ACC112 (cell line): Measurements from ENCODE around the gene CXCL14.

Source experiments
- H2AFZ ChIP-seq: fragments of 200-600 bp; sonication (generic); one replicate; pipeline ENCODE4 v1.6.0; 2017; ENCODE audit warnings: antibody characterized with exemption, low read length; ENCODE audit not compliant: unreplicated experiment
- H3K27ac ChIP-seq: fragments of 200-600 bp; sonication (generic); 2 replicates; pipeline ENCODE4 v1.5.1; 2014; ENCODE audit warnings: low read depth, mild to moderate bottlenecking, antibody characterized with exemption, low read length, moderate library complexity
- H3K27me3 ChIP-seq: fragments of 200-600 bp; sonication (generic); 2 replicates; pipeline ENCODE4 v1.6.1; 2014; ENCODE audit warnings: mild to moderate bottlenecking, antibody characterized with exemption, low read length, moderate library complexity, mixed read lengths; ENCODE audit not compliant: insufficient read depth
- H3K36me3 ChIP-seq: fragments of 200-600 bp; sonication (generic); 2 replicates; pipeline ENCODE4 v1.6.1; 2016; ENCODE audit warnings: mild to moderate bottlenecking, antibody characterized with exemption, low read length, moderate library complexity, mixed read lengths; ENCODE audit not compliant: insufficient read depth
- H3K4me1 ChIP-seq: fragments of 200-600 bp; sonication (generic); one replicate; pipeline ENCODE4 v1.6.1; 2016; ENCODE audit warnings: low read length, mixed read lengths; ENCODE audit not compliant: insufficient read depth, unreplicated experiment, control insufficient read depth
- H3K4me3 ChIP-seq: fragments of 200-600 bp; sonication (generic); 2 replicates; pipeline ENCODE4 v1.5.1; 2014; ENCODE audit warnings: mild to moderate bottlenecking, low read depth, low read length
- H3K79me2 ChIP-seq: fragments of 200-600 bp; sonication (generic); one replicate; pipeline ENCODE4 v1.6.0; 2016; ENCODE audit warnings: low read length; ENCODE audit not compliant: control insufficient read depth, unreplicated experiment, insufficient read depth

The CXCL14 gene

DNA sequence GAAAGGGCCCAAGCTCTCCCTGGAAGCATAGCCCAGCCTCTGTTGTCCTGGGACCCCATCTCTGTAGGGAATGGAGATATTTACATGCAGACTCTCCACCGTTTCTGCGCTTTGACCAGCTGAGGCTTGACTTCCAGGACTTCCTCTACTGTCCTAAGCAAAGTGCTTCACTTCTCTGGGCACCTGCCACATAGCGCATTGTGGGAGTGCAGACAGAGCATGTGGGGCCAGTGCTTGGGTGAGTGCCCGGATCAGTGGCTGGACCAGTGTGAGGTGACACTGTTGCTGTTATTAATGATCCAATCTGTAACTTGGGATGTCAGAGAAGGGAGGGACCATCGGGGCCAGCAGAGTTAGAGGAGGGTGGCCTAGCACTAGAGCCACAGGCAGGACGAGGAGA is 10.5 kb downstream of the CXCL14 start:
- Histone ChIP-seq H2AFZ (no peak overlapping the region), H3K27me3 (peaks cover 7% of the 10 kb centered on the region), H3K4me3 (no peak overlapping the region), H3K27ac (no peak overlapping the region), H3K36me3 (no peaks in the 10 kb centered on the region), H3K79me2 (no peaks in the 10 kb centered on the region), H3K4me1 (no peaks in the 10 kb centered on the region)

DNA sequence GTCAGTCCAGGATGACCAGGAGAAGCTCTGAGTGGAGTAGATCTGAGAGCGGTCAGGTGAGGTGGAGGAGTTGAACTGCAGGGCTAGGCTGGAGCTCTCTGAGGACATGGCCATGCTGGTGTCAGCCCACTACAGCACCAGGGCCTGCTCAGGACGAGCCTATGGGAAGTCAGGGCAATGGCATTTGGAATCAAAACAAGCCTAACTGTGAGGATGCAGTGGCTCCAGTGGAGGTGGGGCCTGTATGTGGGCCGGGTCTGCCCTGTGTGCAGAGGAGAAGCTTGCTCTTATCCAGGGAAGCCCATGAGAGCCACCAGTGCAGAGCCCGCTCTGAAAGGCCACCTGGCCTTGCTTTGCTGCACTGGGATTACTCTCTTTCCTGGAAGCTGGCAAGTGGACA is 11.1 kb downstream of the CXCL14 start:
- Histone ChIP-seq H3K79me2 (no peaks in the 10 kb centered on the region), H2AFZ (no peak overlapping the region), H3K4me1 (no peaks in the 10 kb centered on the region), H3K36me3 (no peaks in the 10 kb centered on the region), H3K4me3 (no peak overlapping the region), H3K27me3 (peaks cover 7% of the 10 kb centered on the region), H3K27ac (no peak overlapping the region)

DNA sequence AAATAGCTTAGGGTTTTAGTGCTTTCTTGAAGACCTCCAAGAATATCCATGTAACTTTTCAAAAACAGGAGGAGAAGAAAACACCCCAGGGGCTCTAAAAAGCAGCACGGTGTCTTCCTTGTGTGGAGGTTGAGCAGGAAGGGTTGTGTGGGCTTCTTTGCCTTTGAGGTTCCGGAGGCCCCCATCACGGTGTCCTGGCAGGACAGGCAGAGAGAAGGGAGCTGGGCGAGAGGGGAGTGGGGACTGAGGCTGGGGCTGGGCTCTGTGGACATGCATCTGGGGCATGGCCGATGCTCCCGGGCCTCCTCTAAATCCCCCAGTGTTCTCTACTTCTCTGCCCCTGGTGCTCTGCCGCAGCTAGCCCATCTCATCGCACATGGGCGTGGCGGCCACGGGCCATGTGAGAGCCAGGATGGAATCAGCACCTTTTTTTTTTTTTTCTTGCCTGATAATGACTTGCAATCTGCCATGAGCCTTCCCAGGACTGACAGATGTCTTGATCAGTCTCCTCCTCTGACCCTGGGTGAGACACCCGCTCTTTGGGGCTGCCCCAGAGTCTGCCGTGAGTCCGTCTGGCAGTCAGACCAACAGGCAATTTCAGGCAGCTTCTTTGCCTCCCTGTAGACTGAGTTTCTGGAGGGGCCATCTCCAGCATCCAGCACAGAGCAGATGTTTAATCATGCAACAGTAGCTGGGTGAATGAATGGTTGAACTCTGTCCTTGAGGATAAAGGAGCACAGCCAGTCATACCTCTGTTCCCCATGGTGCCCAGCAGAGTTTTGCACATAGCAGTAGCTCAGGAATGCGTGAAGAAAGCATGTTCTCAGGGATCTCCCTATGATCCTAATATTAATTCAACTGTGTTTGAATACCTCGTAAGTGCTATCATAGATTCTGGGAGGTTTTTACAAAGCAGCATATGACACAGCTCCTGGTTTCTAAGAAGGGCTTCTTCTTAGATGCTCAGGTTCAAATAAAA is 12.1 kb downstream of the CXCL14 start:
- no peak overlapping the region for H3K4me3 ChIP-seq
- peaks cover 7% of the 10 kb centered on the region for H3K27me3 ChIP-seq
- H2AFZ ChIP-seq = no peak overlapping the region
- no peak overlapping the region for H3K27ac ChIP-seq
- H3K79me2 ChIP-seq = no peaks in the 10 kb centered on the region
- no peaks in the 10 kb centered on the region for H3K36me3 ChIP-seq
- no peaks in the 10 kb centered on the region for H3K4me1 ChIP-seq

DNA sequence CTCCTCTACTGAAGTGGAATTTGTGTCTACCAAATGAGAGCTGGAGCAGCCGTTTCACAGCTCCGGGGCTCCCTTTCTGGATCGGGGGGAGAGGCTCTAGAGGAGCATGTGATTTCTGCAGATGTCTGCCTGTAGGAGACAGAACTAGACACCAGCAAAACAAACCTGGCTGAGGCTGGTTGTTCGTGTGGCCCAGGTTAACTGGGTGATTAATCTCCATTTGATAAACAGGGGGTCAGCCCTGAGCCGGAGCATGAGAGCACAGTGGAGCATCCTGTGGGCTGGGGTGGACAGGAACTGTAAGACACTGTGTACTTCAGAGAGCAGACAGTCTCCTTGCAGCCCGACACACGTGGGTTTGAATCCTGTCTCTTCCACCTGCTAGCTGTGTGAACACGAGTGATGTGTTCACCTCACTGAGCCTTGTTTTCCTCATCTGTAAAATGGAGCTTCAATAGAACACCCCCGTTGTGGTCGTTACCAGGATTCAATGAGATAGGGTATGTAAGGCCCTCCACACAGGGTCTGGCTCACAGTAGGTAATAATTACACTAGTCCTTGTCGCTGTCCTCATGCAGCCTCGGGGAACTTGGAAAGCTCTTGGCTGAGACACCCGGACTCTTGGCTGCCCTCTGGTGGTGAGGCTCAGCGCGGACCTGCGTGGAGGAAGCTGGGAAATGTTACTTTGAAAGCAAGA is 12.9 kb downstream of the CXCL14 start:
- no peak overlapping the region for H3K4me3 ChIP-seq
- H3K4me1 ChIP-seq = no peaks in the 10 kb centered on the region
- no peaks in the 10 kb centered on the region for H3K36me3 ChIP-seq
- H3K27me3 ChIP-seq = peaks cover 7% of the 10 kb centered on the region
- no peak overlapping the region for H2AFZ ChIP-seq
- H3K79me2 ChIP-seq = no peaks in the 10 kb centered on the region
- no peak overlapping the region for H3K27ac ChIP-seq

DNA sequence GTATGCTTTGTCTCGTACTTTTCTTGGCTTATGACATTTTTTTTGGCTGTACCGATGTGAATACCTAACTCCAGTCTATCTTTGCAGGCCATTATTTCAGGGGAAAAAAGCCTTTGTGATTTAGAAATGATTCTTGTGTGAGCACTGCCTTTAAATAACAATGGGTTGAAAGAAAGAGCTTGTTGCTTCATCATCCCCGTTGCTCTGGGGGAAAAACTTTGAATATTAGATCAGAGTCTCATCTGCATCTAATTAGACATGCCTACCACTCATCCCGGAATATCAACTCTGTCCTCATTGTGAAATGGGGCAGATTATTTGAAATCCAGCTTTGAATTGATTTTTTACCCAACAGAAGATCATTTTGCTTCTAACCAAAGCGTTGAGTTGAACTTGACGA is 13.5 kb downstream of the CXCL14 start:
- no peak overlapping the region for H3K27ac ChIP-seq
- no peaks in the 10 kb centered on the region for H3K36me3 ChIP-seq
- no peak overlapping the region for H2AFZ ChIP-seq
- no peaks in the 10 kb centered on the region for H3K79me2 ChIP-seq
- no peaks in the 10 kb centered on the region for H3K4me1 ChIP-seq
- H3K4me3 ChIP-seq = no peak overlapping the region
- peaks cover 12% of the 10 kb centered on the region; the same call in 1 of the 2 replicates for H3K27me3 ChIP-seq

DNA sequence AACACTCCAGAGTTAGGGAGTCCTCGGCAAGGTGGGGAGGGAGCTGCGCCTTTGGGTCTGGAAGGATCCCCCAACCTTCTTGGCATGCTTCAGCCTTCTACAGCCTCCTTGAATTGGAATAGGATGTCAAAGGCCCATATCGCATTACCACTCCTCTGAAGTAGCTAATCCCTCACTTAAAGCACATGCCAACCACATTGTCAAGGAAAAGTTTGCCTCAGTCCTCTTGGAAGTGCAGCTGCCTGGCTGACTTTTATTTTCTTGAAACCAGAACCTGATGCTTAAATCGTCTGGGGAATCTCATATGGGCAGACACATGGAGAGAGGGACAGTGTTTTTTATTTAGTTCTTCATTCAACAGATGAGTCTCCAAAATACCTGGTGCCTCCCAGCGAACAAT is 14.5 kb downstream of the CXCL14 start:
- H3K4me3 ChIP-seq = no peak overlapping the region
- H3K27ac ChIP-seq = no peak overlapping the region
- H3K4me1 ChIP-seq = no peaks in the 10 kb centered on the region
- H2AFZ ChIP-seq = no peak overlapping the region
- peaks cover 20% of the 10 kb centered on the region for H3K27me3 ChIP-seq
- no peaks in the 10 kb centered on the region for H3K36me3 ChIP-seq
- H3K79me2 ChIP-seq = no peaks in the 10 kb centered on the region

DNA sequence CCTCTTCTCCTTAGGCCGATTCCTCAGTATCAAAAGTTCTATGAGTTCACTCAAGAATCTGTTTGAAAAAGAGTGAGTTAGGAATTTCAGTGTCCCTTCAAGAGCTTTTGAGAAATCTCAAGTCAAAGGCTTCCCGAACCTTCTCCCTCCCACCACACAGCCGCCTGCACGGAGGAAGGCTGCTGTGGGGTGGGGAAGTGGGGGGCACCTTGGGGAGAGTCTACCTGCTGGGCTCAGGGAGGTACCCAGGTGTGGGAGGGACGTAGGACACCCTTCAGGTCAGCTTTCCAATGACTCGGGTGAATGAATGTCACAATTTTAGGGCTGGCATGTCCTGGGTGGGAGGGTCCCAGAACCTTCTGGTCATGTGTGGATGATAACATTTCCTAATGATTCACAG is 17.5 kb downstream of the CXCL14 start:
- peaks cover 36% of the 10 kb centered on the region for H3K27me3 ChIP-seq
- H3K4me1 ChIP-seq = no peaks in the 10 kb centered on the region
- H3K4me3 ChIP-seq = no peak overlapping the region
- H3K79me2 ChIP-seq = no peaks in the 10 kb centered on the region
- H3K27ac ChIP-seq = no peak overlapping the region
- H3K36me3 ChIP-seq = no peaks in the 10 kb centered on the region
- no peak overlapping the region for H2AFZ ChIP-seq

- no peak overlapping the region for H3K27ac ChIP-seq
- peaks cover 40% of the 10 kb centered on the region for H3K27me3 ChIP-seq
- H3K4me3 ChIP-seq = no peak overlapping the region
- no peak overlapping the region for H2AFZ ChIP-seq
- no peaks in the 10 kb centered on the region for H3K79me2 ChIP-seq
- H3K36me3 ChIP-seq = no peaks in the 10 kb centered on the region
- no peaks in the 10 kb centered on the region for H3K4me1 ChIP-seq
Observed at GRCh38 chr5:135560858-135561257, 17.9 kb downstream of the CXCL14 start.

GRCh38 chr5:135559354-135559753 is 19.4 kb downstream of the CXCL14 start:
- no peaks in the 10 kb centered on the region for H3K4me1 ChIP-seq
- H2AFZ ChIP-seq = no peak overlapping the region
- H3K27me3 ChIP-seq = peaks cover 38% of the 10 kb centered on the region
- no peaks in the 10 kb centered on the region for H3K36me3 ChIP-seq
- no peaks in the 10 kb centered on the region for H3K79me2 ChIP-seq
- H3K27ac ChIP-seq = no peak overlapping the region
- H3K4me3 ChIP-seq = no peak overlapping the region

DNA sequence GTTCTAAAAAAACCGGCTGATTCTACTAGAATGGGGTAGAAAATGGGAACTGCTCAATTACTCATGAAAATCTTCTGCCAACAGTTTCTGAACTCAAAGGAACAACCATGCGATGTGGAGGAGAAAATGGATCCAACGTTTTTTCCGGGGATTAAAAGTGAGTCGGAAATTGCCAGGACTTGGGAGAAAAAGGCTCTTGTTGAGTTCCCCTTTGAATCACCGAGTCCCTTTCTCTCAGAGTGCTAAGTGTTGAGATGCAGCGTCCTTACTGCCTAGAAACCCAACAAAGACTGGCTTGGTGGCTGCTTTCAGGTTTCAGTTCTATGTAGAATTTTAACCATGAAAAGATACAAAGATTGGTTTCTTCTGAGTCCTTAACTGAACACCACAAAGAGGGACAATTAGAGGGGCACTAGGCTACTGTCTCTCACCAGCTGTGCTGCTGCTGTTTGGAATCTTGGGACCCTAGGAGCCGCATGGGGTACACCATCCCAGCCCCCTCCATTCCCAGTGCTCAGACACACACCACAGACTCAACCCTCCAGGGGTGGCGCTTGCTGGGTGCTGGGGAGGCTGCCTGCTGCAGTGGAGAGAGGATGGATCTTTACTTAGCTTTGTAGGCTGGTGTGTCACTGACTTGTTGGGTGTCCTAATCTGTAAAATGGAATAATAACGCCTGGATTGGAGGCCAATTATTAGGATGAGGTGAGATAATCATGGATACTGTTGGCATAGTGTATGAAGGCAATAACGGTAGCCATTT is 21.5 kb downstream of the CXCL14 start:
- H3K36me3 ChIP-seq = no peaks in the 10 kb centered on the region
- no peak overlapping the region for H2AFZ ChIP-seq
- H3K4me3 ChIP-seq = no peak overlapping the region
- peaks cover 38% of the 10 kb centered on the region for H3K27me3 ChIP-seq
- H3K4me1 ChIP-seq = no peaks in the 10 kb centered on the region
- H3K79me2 ChIP-seq = no peaks in the 10 kb centered on the region
- H3K27ac ChIP-seq = no peak overlapping the region
